Fibroblast of the aortic adventitia (primary cell): ENCODE measurements around the gene CCDC38. TPM values are rescaled to one million over a fixed set of nuclear protein-coding genes. Genes with fewer than 3 reads are reported as not detected.

Source experiments
- DNase-seq: peaks from one replicate; pipeline ENCODE4 v3.0.0-alpha.2; 2010; ENCODE audit warnings: low read depth
- H3K4me3 ChIP-seq: 2 replicates; pipeline ENCODE4 v1.5.1; 2011; ENCODE audit warnings: low read depth, mild to moderate bottlenecking, control low read depth, low read length, moderate library complexity
- CTCF ChIP-seq: IDR thresholded peaks from 2 replicates; pipeline ENCODE4 v1.5.1; 2011; ENCODE audit warnings: mild to moderate bottlenecking, low read length, control low read depth, inconsistent platforms; ENCODE audit not compliant: insufficient read depth
- total RNA-seq: library from RNA; depleted of rRNA; stranded (reverse); fragments of >200 nt; gene quantifications from 2 replicates; pipeline ENCODE4 v1.2.3, GENCODE V29; 2012; ENCODE audit warnings: low replicate concordance

Gene CCDC38
- total RNA-seq, 1 donor = not detected

GRCh38 chr12:95951515-95951914, 9.1 kb upstream of the CCDC38 start:
- TF ChIP-seq CTCF = no peak
- DNase-seq = no peak
- no peak overlapping the region for H3K4me3 ChIP-seq

GRCh38 chr12:95949477-95950206, 7.2 kb upstream of the CCDC38 start:
- no peak overlapping the region for H3K4me3 ChIP-seq
- DNase-seq = no peak
- no peak for TF ChIP-seq CTCF

GRCh38 chr12:95944108-95944704, 1.8 kb upstream of the CCDC38 start:
- no peak overlapping the region for H3K4me3 ChIP-seq
- DNase-seq = no peak
- TF ChIP-seq CTCF = no peak

GRCh38 chr12:95943330-95943842, 972 bp upstream of the CCDC38 start, which contains the start of gene AMDHD1:
Gene AMDHD1, plus strand, starts transcription at chr12:95943331. Its CDS starts 68 bp downstream, at chr12:95943399.
- peak within 1 kb of the TSS; percentile 76 for H3K4me3 ChIP-seq
- peak; percentile 32 for DNase-seq
- TF ChIP-seq CTCF = peak; percentile 37

- peak overlapping the region; percentile 76 for H3K4me3 ChIP-seq
- no peak for TF ChIP-seq CTCF
- no peak for DNase-seq
These were observed 302 bp downstream of the CCDC38 start for GRCh38 chr12:95942101-95942523.

GRCh38 chr12:95940514-95940913, 1.9 kb downstream of the CCDC38 start:
- TF ChIP-seq CTCF = no peak
- no peak for DNase-seq
- no peak overlapping the region for H3K4me3 ChIP-seq
